Suppressor macrophage treated with lipopolysaccharide for 1 hour (primary cell): ENCODE data around the gene MEIS2.

Source experiments
- DNase-seq, 3 donors: peaks; one replicate each; pipeline ENCODE4 v3.0.0-alpha.2; 2020 to 2022

Gene MEIS2

GRCh38 chr15:37037850-37038715, 62.3 kb downstream of the MEIS2 start:
- DNase-seq, result no peak

- no peak for DNase-seq
Measured at GRCh38 chr15:37037071-37037655, 63.2 kb downstream of the MEIS2 start.

GRCh38 chr15:37034835-37035748, 65.3 kb downstream of the MEIS2 start:
- DNase-seq, result no peak

- DNase-seq, result no peak
Measured at GRCh38 chr15:37034392-37034791, 66.0 kb downstream of the MEIS2 start.

GRCh38 chr15:37032091-37032775, 68.1 kb downstream of the MEIS2 start:
- no peak for DNase-seq

GRCh38 chr15:37031198-37031597, 69.2 kb downstream of the MEIS2 start:
- no peak for DNase-seq

- no peak for DNase-seq
Measured at GRCh38 chr15:37028625-37029296, 71.6 kb downstream of the MEIS2 start.

GRCh38 chr15:37020852-37021251, 79.5 kb downstream of the MEIS2 start:
- no peak for DNase-seq

- no peak for DNase-seq
Measured at GRCh38 chr15:37019479-37020433, 80.6 kb downstream of the MEIS2 start.

- no peak for DNase-seq
Measured at GRCh38 chr15:37017031-37017625, 83.2 kb downstream of the MEIS2 start.

- DNase-seq, result no peak
Measured at GRCh38 chr15:37016231-37016630, 84.1 kb downstream of the MEIS2 start.

GRCh38 chr15:37015451-37015850, 84.9 kb downstream of the MEIS2 start:
- no peak for DNase-seq

GRCh38 chr15:37015035-37015434, 85.3 kb downstream of the MEIS2 start:
- no peak for DNase-seq

- DNase-seq, result no peak
Measured at GRCh38 chr15:37014566-37014965, 85.8 kb downstream of the MEIS2 start.

GRCh38 chr15:37014137-37014536, 86.2 kb downstream of the MEIS2 start:
- DNase-seq, result no peak

GRCh38 chr15:37010595-37010994, 89.8 kb downstream of the MEIS2 start:
- no peak for DNase-seq

- DNase-seq, result no peak
Measured at GRCh38 chr15:37009288-37009687, 91.1 kb downstream of the MEIS2 start.

GRCh38 chr15:37008205-37008604, 92.1 kb downstream of the MEIS2 start:
- no peak for DNase-seq

GRCh38 chr15:37007301-37007700, 93.0 kb downstream of the MEIS2 start:
- no peak for DNase-seq

GRCh38 chr15:37004981-37005735, 95.2 kb downstream of the MEIS2 start:
- no peak for DNase-seq
